CD14-positive monocyte (primary cell): Measurements from ENCODE around the gene CNGA3. TPM values are rescaled to one million over a fixed set of nuclear protein-coding genes. Genes with fewer than 3 reads are reported as not detected.
"Not testable (repeated sequence)": the region's sequence is repeated elsewhere in the genome, so short reads cannot be mapped to it uniquely, and the experiment has no call there.

Experiments used
- DNase-seq, 3 donors: peaks; one replicate each; pipeline ENCODE4 v3.0.0-alpha.2; 2011 to 2022
- H2AFZ ChIP-seq: 2 replicates; pipeline ENCODE4 v1.6.0; 2012; ENCODE audit warnings: mild to moderate bottlenecking, low read depth, low read length, inconsistent platforms; ENCODE audit not compliant: insufficient read depth, poor library complexity, severe bottlenecking
- H3K27ac ChIP-seq, 2 donors: 1 replicate in 1 of 2; 2 replicates in 1 of 2; pipeline ENCODE4 v1.5.1; 2012 to 2013; ENCODE audit warnings: low read length in 2 of 2, control low read depth in 1 of 2, inconsistent platforms in 1 of 2, low read depth in 1 of 2, mild to moderate bottlenecking in 1 of 2
- H3K27me3 ChIP-seq, 2 donors: one replicate each; pipeline versions ENCODE4 v1.6.0 to v1.6.1; 2011 to 2013; ENCODE audit warnings: low read length in 2 of 2; ENCODE audit not compliant: control insufficient read depth in 2 of 2, insufficient read depth in 2 of 2
- H3K36me3 ChIP-seq, 2 donors: replicated peaks in 1 of 2; 1 replicate in 1 of 2; 2 replicates in 1 of 2; pipeline versions ENCODE4 v1.5.1 to v1.6.1; 2012 to 2013; ENCODE audit warnings: low read length in 2 of 2, control low read depth in 1 of 2, inconsistent platforms in 1 of 2, mild to moderate bottlenecking in 1 of 2; ENCODE audit not compliant: insufficient read depth in 2 of 2, control insufficient read depth in 1 of 2
- H3K4me1 ChIP-seq, 2 donors: 1 replicate in 1 of 2; 2 replicates in 1 of 2; pipeline versions ENCODE4 v1.5.1 to v1.6.1; 2012 to 2013; ENCODE audit warnings: low read length in 2 of 2, control low read depth in 1 of 2, inconsistent platforms in 1 of 2, mild to moderate bottlenecking in 1 of 2, moderate library complexity in 1 of 2; ENCODE audit not compliant: insufficient read depth in 2 of 2, control insufficient read depth in 1 of 2
- H3K4me2 ChIP-seq: replicated peaks from 2 replicates; pipeline ENCODE3; 2012; ENCODE audit warnings: low read length, moderate library complexity, mild to moderate bottlenecking; ENCODE audit not compliant: poor library complexity, severe bottlenecking; ENCODE audit errors: extremely low read depth
- H3K4me3 ChIP-seq, 3 experiments: fragments of 200-600 bp in 1 of 3; sonication (generic) in 1 of 3; replicated peaks in 1 of 3; 1 replicate in 2 of 3; 2 replicates in 1 of 3; pipeline ENCODE4 v1.5.1; 2011 to 2013; ENCODE audit warnings: low read length in 3 of 3, mild to moderate bottlenecking in 3 of 3, control low read depth in 2 of 3, low read depth in 2 of 3, inconsistent platforms in 1 of 3, moderate library complexity in 1 of 3
- H3K79me2 ChIP-seq: 2 replicates; pipeline ENCODE4 v1.6.0; 2012; ENCODE audit warnings: mild to moderate bottlenecking, control low read depth, inconsistent platforms, low read length, moderate library complexity; ENCODE audit not compliant: insufficient read depth
- H3K9ac ChIP-seq: 2 replicates; pipeline ENCODE4 v1.6.0; 2017; ENCODE audit warnings: low read length, mild to moderate bottlenecking; ENCODE audit not compliant: insufficient read depth, poor library complexity, severe bottlenecking
- H3K9me3 ChIP-seq, 2 donors: replicated peaks in 1 of 2; 1 replicate in 1 of 2; 2 replicates in 1 of 2; pipeline versions ENCODE4 v1.5.1 to v1.6.1; 2012 to 2013; ENCODE audit warnings: low read length in 2 of 2, control low read depth in 1 of 2; ENCODE audit not compliant: control insufficient read depth in 1 of 2, insufficient read depth in 1 of 2
- H4K20me1 ChIP-seq: 2 replicates; pipeline ENCODE4 v1.6.0; 2012; ENCODE audit warnings: mild to moderate bottlenecking, low read length, control low read depth, moderate library complexity; ENCODE audit not compliant: insufficient read depth
- H3K27ac Mint-ChIP-seq, 7 donors: one replicate each; pipeline ENCODE4 v1.8.0; 2020; ENCODE audit warnings: mild to moderate bottlenecking in 7 of 7, mixed read lengths in 7 of 7, moderate library complexity in 6 of 7, inconsistent platforms in 2 of 7
- H3K27me3 Mint-ChIP-seq, 3 donors: one replicate each; pipeline ENCODE4 v1.8.0; 2021 to 2022; ENCODE audit warnings: low read depth in 3 of 3, mild to moderate bottlenecking in 3 of 3, mixed read lengths in 3 of 3, moderate library complexity in 3 of 3, inconsistent platforms in 1 of 3
- H3K36me3 Mint-ChIP-seq, 2 donors: one replicate each; pipeline ENCODE4 v1.8.0; 2020; ENCODE audit warnings: mixed read lengths in 2 of 2, inconsistent platforms in 1 of 2, mild to moderate bottlenecking in 1 of 2
- H3K4me1 Mint-ChIP-seq: one replicate; pipeline ENCODE4 v1.8.0; 2020; ENCODE audit warnings: mild to moderate bottlenecking, mixed read lengths
- H3K4me3 Mint-ChIP-seq, 2 donors: one replicate each; pipeline ENCODE4 v1.8.0; 2020; ENCODE audit warnings: mild to moderate bottlenecking in 2 of 2, mixed read lengths in 2 of 2, moderate library complexity in 1 of 2
- H3K9me3 Mint-ChIP-seq, 7 donors: one replicate each; pipeline ENCODE4 v1.8.0; 2020 to 2022; ENCODE audit warnings: mixed read lengths in 7 of 7, mild to moderate bottlenecking in 6 of 7, moderate library complexity in 6 of 7, inconsistent platforms in 2 of 7
- WGBS: methylation state at CpG from one replicate; pipeline ENCODE4 v1.1.5; 2013; ENCODE audit warnings: missing lambda C conversion rate; ENCODE audit not compliant: insufficient coverage; 5-methylcytosine and 5-hydroxymethylcytosine counted together
- intact Hi-C, 2 donors: fragments of 100-400 bp; cut with micrococcal nuclease; formaldehyde crosslinking; loops; one replicate each; pipeline versions ENCODE4 v1.15.0 to v1.15.1; 2023
- polyA plus RNA-seq, 3 donors: library from polyadenylated mRNA; depleted of rRNA in 1 of 3; unstranded in 2 of 3; stranded (reverse) in 1 of 3; fragments of 300-500 nt in 2 of 3; fragments of >200 nt in 1 of 3; fragmentation: Illumina TruSeq in 2 of 3; gene quantifications; 1 replicate in 2 of 3; 2 replicates in 1 of 3; pipeline ENCODE4 v1.2.3, GENCODE V29; 2012 to 2021
- TF ChIP-seq, protein P1 (sequence below): fragments of 200-600 bp; IDR thresholded peaks from one replicate; pipeline ENCODE4 v1.8.0; 2022; ENCODE audit warnings: antibody characterized with exemption, mild to moderate bottlenecking

The CNGA3 gene
- polyA plus RNA-seq, 3 donors, result not detected

DNA sequence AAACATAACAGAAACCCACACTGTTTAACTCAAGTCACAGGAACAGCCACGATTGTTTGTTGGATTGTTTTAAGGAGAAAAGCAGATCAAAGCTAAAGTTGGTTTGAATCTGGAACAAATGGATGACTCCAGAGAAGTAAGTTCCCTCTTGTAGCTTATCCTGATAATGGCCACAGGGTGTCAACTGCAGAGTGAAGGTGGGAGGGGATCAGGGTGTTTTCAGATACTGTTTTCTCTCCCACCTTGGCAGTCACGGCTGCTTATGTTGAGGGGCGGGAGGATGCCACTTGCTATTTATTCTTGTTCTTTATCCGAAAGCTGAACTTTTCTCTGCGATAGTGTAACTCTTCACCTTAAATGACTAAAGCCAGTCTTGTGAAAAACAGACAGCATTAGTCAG is 61.9 kb downstream of the CNGA3 start:
- no peaks in the 10 kb centered on the region for H3K9me3 Mint-ChIP-seq
- no peak overlapping the region for H3K4me3 Mint-ChIP-seq
- intact Hi-C loops, result no loop called here
- Histone ChIP-seq H3K9me3 (no peaks in the 10 kb centered on the region), H3K4me2 (no peak overlapping the region), H3K79me2 (no peaks in the 10 kb centered on the region), H3K27me3 (peaks cover 0 to 2% of the 10 kb centered on the region in 2 donors), H2AFZ (no peak overlapping the region), H3K27ac (no peak overlapping the region), H4K20me1 (no peaks in the 10 kb centered on the region), H3K36me3 (no peaks in the 10 kb centered on the region), H3K4me3 (no peak overlapping the region), H3K9ac (no peak overlapping the region), H3K4me1 (peaks cover 0 to 2% of the 10 kb centered on the region in 2 donors)
- no peaks in the 10 kb centered on the region for H3K36me3 Mint-ChIP-seq
- no peak overlapping the region for H3K27ac Mint-ChIP-seq
- DNase-seq, result no peak
- 100% methylated on average over 1 of the region's 5 CpGs for WGBS
- H3K27me3 Mint-ChIP-seq, result peaks cover 0 to 16% (median 11%) of the 10 kb centered on the region in 3 donors
- peaks cover 3% of the 10 kb centered on the region for H3K4me1 Mint-ChIP-seq
- TF ChIP-seq, protein P1, sequence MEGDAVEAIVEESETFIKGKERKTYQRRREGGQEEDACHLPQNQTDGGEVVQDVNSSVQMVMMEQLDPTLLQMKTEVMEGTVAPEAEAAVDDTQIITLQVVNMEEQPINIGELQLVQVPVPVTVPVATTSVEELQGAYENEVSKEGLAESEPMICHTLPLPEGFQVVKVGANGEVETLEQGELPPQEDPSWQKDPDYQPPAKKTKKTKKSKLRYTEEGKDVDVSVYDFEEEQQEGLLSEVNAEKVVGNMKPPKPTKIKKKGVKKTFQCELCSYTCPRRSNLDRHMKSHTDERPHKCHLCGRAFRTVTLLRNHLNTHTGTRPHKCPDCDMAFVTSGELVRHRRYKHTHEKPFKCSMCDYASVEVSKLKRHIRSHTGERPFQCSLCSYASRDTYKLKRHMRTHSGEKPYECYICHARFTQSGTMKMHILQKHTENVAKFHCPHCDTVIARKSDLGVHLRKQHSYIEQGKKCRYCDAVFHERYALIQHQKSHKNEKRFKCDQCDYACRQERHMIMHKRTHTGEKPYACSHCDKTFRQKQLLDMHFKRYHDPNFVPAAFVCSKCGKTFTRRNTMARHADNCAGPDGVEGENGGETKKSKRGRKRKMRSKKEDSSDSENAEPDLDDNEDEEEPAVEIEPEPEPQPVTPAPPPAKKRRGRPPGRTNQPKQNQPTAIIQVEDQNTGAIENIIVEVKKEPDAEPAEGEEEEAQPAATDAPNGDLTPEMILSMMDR, result no peak

DNA sequence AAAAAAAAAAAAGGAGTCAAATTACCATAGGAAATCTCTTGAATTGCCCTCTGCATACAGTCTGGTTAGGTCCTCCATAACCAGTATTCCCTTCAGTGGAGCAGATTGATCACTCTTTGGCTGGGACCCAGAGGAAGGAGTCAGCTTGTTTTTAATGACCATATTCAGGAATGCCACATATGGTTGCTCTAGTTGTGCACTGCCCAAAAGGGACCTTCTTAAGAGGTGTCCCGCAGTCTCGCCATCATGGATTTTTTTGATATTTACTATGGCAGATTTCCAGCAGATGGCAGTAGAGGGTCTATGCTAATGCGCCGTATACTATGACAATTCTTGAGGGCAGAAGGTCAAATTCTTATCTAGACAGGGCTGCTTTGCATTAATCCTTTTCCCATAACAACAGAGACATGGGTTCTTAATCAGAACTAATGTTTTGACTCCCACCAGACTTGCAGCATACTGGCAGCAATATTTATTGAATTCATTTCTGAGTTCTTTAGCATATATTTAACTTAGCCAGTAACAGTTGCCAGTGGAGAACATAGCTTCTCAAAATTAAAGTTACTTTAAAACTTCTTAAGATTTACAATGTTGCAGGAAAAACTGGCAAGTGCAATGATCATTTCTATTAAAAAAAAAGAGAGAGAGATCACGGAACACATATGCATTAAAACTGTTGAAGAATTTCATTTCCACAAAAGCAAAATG is 66.6 kb downstream of the CNGA3 start:
- WGBS, result 0% methylated on average over 2 of the region's 5 CpGs
- H3K27me3 ChIP-seq, result peaks cover 0 to 2% of the 10 kb centered on the region in 2 donors
- Mint-ChIP-seq H3K4me3 (no peak overlapping the region), H3K36me3 (no peaks in the 10 kb centered on the region), H3K27me3 (peaks cover 0 to 6% (median 3%) of the 10 kb centered on the region in 3 donors), H3K27ac (no peak overlapping the region), H3K9me3 (peaks cover 4 to 8% (median 6%) of the 10 kb centered on the region in 7 donors), H3K4me1 (peaks cover 3% of the 10 kb centered on the region)
- no peaks in the 10 kb centered on the region for H3K36me3 ChIP-seq
- H4K20me1 ChIP-seq, result no peaks in the 10 kb centered on the region
- H3K79me2 ChIP-seq, result no peaks in the 10 kb centered on the region
- peaks cover 4 to 9% of the 10 kb centered on the region in 2 donors for H3K9me3 ChIP-seq
- no peak overlapping the region for H3K4me2 ChIP-seq
- H3K9ac ChIP-seq, result no peak overlapping the region
- H3K4me1 ChIP-seq, result peaks cover 0 to 2% of the 10 kb centered on the region in 2 donors
- H3K27ac ChIP-seq, result no peak overlapping the region
- TF ChIP-seq, protein P1, result peak; percentile 82
- H3K4me3 ChIP-seq, result no peak overlapping the region
- intact Hi-C loops, result loop anchor here (2.0 to 5.0 kb wide), 2 partner anchors 104 to 106 kb away; no protein-coding TSS in a partner anchor
- DNase-seq, result peak; percentile 64 to 78 (median 67)
- H2AFZ ChIP-seq, result peak overlapping the region; percentile 60

DNA sequence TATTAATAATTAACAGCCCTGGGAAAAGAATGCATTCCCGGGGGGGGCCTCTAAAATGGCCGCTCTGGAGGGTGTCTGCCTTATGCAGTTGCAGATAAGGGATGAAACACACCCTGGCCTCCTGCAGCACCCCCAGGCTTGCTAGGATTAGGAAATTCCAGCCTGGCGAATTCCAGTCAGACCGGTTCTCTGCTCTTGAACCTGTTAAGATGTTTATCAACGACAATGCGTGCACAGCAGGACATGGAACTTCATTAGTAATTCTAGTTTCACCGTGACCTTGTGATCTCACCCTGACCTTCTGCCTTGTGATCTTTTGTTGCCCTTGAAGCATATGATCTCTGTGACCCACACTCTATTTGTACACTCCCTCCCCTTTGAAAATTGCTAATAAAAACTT is 68.0 kb downstream of the CNGA3 start:
- H3K4me2 ChIP-seq, H3K27me3 ChIP-seq, DNase-seq, H2AFZ ChIP-seq, H3K9ac ChIP-seq, H3K4me1 ChIP-seq, H3K9me3 ChIP-seq, H3K79me2 ChIP-seq, H3K36me3 ChIP-seq, H3K4me3 ChIP-seq, H3K4me1 Mint-ChIP-seq, H3K4me3 Mint-ChIP-seq, H3K27me3 Mint-ChIP-seq, H3K36me3 Mint-ChIP-seq, H3K27ac ChIP-seq, H3K9me3 Mint-ChIP-seq, H4K20me1 ChIP-seq: not testable (repeated sequence)
- intact Hi-C loops, result loop anchor here in 1 of 2 donors (5.0 kb wide), 1 partner anchor 103 kb away; no protein-coding TSS in a partner anchor
- H3K27ac Mint-ChIP-seq, result peak overlapping the region in 1 of 7 donors; percentile 19
- 98% methylated on average over 5 of the region's 7 CpGs for WGBS
